ENCODE results near the gene NDUFB2. TPM values are rescaled to one million over a fixed set of nuclear protein-coding genes. Genes with fewer than 3 reads are reported as not detected.
"Not testable (repeated sequence)": the region's sequence is repeated elsewhere in the genome, so short reads cannot be mapped to it uniquely, and the experiment has no call there.

Gene NDUFB2
- total RNA-seq, 4 donors from 2014 or later = 128 to 216 (median 173) TPM

- Histone ChIP-seq H3K9me3 (no peaks in the 10 kb centered on the region), H3K4me3 (no peak overlapping the region), H3K36me3 (peaks cover 0 to 31% (median 0%) of the 10 kb centered on the region in 3 donors), H3K27me3 (no peaks in the 10 kb centered on the region), H3K27ac (no peak overlapping the region), H3K4me1 (no peaks in the 10 kb centered on the region)
- DNase-seq = no peak
- TF ChIP-seq CTCF (IDR thresholded peaks at IDR 0.05) (no peak), POLR2A (IDR thresholded peaks at IDR 0.05) (no peak)
These were observed 10.6 kb downstream of the NDUFB2 start for GRCh38 chr7:140707132-140707531.

- H3K9me3 ChIP-seq, H3K27me3 ChIP-seq, H3K27ac ChIP-seq, H3K4me3 ChIP-seq, H3K4me1 ChIP-seq, DNase-seq: not testable (repeated sequence)
- peaks cover 0 to 31% (median 0%) of the 10 kb centered on the region in 3 donors for H3K36me3 ChIP-seq
These were observed 12.3 kb downstream of the NDUFB2 start for GRCh38 chr7:140708764-140709163.

GRCh38 chr7:140712392-140712791 is 15.9 kb downstream of the NDUFB2 start:
- not testable (repeated sequence) for H3K9me3 ChIP-seq, H3K27me3 ChIP-seq, H3K27ac ChIP-seq, H3K4me1 ChIP-seq, DNase-seq, H3K4me3 ChIP-seq, H3K36me3 ChIP-seq

GRCh38 chr7:140714331-140715040 is 18.0 kb downstream of the NDUFB2 start:
- no peak overlapping the region for H3K4me3 ChIP-seq
- H3K36me3 ChIP-seq = no peaks in the 10 kb centered on the region
- no peaks in the 10 kb centered on the region for H3K27me3 ChIP-seq
- no peak overlapping the region for H3K27ac ChIP-seq
- H3K4me1 ChIP-seq = no peaks in the 10 kb centered on the region
- DNase-seq = no peak
- no peaks in the 10 kb centered on the region for H3K9me3 ChIP-seq
- TF ChIP-seq CTCF (IDR thresholded peaks at IDR 0.05) = no peak

- Histone ChIP-seq H3K4me3 (no peak overlapping the region), H3K27me3 (no peaks in the 10 kb centered on the region), H3K4me1 (no peaks in the 10 kb centered on the region), H3K36me3 (no peaks in the 10 kb centered on the region), H3K9me3 (no peaks in the 10 kb centered on the region), H3K27ac (no peak overlapping the region)
- no peak for TF ChIP-seq CTCF (IDR thresholded peaks at IDR 0.05)
- no peak for TF ChIP-seq POLR2A (IDR thresholded peaks at IDR 0.05)
- no peak for DNase-seq
These were observed 23.2 kb downstream of the NDUFB2 start for GRCh38 chr7:140719721-140720120.

- no peak overlapping the region for H3K27ac ChIP-seq
- no peaks in the 10 kb centered on the region for H3K4me1 ChIP-seq
- DNase-seq = no peak
- H3K36me3 ChIP-seq = peaks cover 0 to 8% (median 0%) of the 10 kb centered on the region in 3 donors
- TF ChIP-seq POLR2A (IDR thresholded peaks at IDR 0.05) = no peak
- TF ChIP-seq CTCF (IDR thresholded peaks at IDR 0.05) = no peak
- H3K4me3 ChIP-seq = no peak overlapping the region
- H3K9me3 ChIP-seq = no peaks in the 10 kb centered on the region
- H3K27me3 ChIP-seq = no peaks in the 10 kb centered on the region
These were observed 25.7 kb downstream of the NDUFB2 start for GRCh38 chr7:140722254-140722653.

- H3K27me3 ChIP-seq = no peaks in the 10 kb centered on the region
These were observed 26.5 kb downstream of the NDUFB2 start for GRCh38 chr7:140723006-140723405.

More at GRCh38 chr7:140723006-140723405, 26.5 kb downstream of the NDUFB2 start:
- Histone ChIP-seq H3K4me1 (no peaks in the 10 kb centered on the region), H3K9me3 (no peaks in the 10 kb centered on the region), H3K27ac (no peak overlapping the region), H3K36me3 (peaks cover 0 to 8% (median 0%) of the 10 kb centered on the region in 3 donors), H3K4me3 (no peak overlapping the region)
- peak in 1 of 3 donors; percentile 24 for DNase-seq
- TF ChIP-seq CTCF (IDR thresholded peaks at IDR 0.05) (no peak), POLR2A (IDR thresholded peaks at IDR 0.05) (no peak)

Data from Peyer's patch (tissue), 4 donors.